HepG2 (cell line): ENCODE measurements around the gene SH3GL2.

Experiments
- HMG20A ChIP-seq: IDR thresholded peaks from 2 replicates; pipeline ENCODE4 v1.6.1; 2016; ENCODE audit warnings: borderline replicate concordance
- HMG20B ChIP-seq: conservative IDR thresholded peaks from 2 replicates; pipeline ENCODE4 v1.6.1; 2016; ENCODE audit warnings: missing genetic modification reagents, missing compliant biosample characterization
- RCOR2 ChIP-seq: IDR thresholded peaks from 2 replicates; pipeline ENCODE4 v1.6.1; 2016; ENCODE audit warnings: missing biosample characterization, missing genetic modification reagents
- ZFP36 ChIP-seq: fragments of 150-350 bp; IDR thresholded peaks from 2 replicates; pipeline ENCODE4 v1.6.1; 2018; ENCODE audit warnings: borderline replicate concordance, low read length, low read depth; ENCODE audit not compliant: partially characterized antibody

DNA sequence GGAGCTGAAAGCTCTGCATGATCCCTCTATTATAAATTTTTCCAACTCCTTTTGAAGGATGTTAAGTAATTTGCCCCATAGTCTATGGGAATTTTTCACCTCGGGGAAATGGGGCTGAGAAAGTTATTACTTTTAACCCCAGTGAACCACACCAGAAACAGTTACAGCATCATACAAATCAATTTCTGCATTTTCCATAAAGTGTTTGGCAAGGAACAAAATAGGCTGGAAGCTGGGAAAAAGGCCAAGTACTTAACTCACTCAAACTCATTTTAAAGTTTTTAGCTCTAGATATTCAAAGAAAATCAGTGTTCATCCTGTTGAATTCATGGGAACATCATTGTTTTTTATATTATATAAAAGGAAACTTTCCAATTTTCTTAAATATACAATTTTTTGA lies 160.9 kb downstream of the SH3GL2 start:
- TF ChIP-seq RCOR2 (CRISPR knock-in tag), result no peak
- TF ChIP-seq HMG20A (CRISPR knock-in tag), result no peak
- no peak for TF ChIP-seq ZFP36
- no peak for TF ChIP-seq HMG20B (CRISPR knock-in tag)
